Heart left ventricle (tissue), 13 donors: ENCODE measurements around the gene CETP.

ENCODE experiments used
- CTCF ChIP-seq, 12 donors: fragments of 200-600 bp; sonication (generic) in 4 of 12; IDR thresholded peaks; one replicate each; pipeline versions ENCODE4 v1.5.0 to v1.8.0; 2018 to 2022; ENCODE audit warnings: antibody characterized with exemption in 12 of 12, mild to moderate bottlenecking in 5 of 12
- POLR2A ChIP-seq, 2 donors: fragments of 450-650 bp; IDR thresholded peaks; one replicate each; pipeline ENCODE4 v1.6.1; 2017; ENCODE audit warnings: antibody characterized with exemption in 2 of 2, mild to moderate bottlenecking in 2 of 2, moderate library complexity in 2 of 2
- donor health status: ischemic (EF 13 %, LVEDD 7.1; RV severe dilation, severe dysfunction).
- donor health status: DM: no; HTN: yes; CAD: no.
- donor health status: DM: no; HTN: no; CAD: no.
- donor health status: ischemic (EF 25% LVEDD 6.9; RV normal size, moderate dysfunction).
- donor health status: ischemic (EF 25% LVEDD 5.7; RV mildly dilated, moderate dysfunction).
- donor health status: ischemic (EF 35%, LVEDD 5.7; RV mildly dilated, moderate dysfunction).
- donor health status: nonischemic (EF 11% LVEDD 7.7; RV severe dilation, severe dysfunction).
- donor health status: DM: yes; HTN: yes; CAD: no.
- donor health status: PGD.
- donor health status: ischemic (EF 29% LVEDD 5.4; RV normal size, mild dysfunction).
- donor health status: nonischemic (EF 23%, LVEDD 6.1; RV moderate dilation, normal function).

GRCh38 chr16:57013229-57013628, 51.5 kb downstream of the CETP start:
- no peak for TF ChIP-seq CTCF (IDR thresholded peaks at IDR 0.05)
- no peak for TF ChIP-seq POLR2A (IDR thresholded peaks at IDR 0.05)
